Measurements from ENCODE around the gene STX7.

DNA sequence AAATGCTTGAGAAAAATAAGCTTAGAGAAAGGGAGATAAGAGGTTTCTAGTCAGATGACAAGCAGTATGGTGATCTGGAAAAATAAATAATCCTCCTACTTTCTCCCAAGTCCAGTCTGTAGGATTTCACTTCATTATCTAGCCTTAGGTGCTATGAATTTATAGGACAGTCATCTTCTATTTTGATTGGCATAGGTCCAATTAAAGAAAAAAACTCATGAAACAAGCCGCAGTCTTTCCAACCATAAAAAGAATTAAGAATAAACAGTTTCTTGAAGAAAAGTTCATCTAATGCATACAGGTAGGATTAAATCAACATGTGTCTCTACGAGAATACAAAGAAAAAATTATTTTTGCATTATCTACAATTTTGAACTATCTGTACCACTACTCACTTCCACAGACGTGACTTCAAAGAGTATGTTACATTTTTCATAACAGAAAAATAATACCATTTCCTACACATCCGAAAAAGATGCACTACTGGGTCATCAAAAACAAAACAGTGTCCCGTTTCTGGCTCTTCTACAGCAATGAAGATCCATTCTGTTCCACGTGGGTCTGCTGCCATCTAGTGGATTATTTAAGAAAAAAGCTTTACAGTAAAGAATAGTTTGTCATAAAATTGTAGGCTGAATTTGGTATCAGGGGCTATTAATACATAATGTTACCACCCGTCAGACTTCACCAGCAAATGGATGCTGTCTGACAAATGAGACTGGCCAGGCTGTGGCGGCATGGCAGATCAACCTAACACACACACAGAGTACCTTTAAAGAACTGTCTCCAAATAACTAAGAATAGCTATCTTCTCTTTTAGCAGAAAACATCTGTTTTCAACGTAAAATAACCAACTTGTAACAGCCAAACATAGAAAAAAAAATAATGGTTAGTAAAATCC lies 28.9 kb downstream of the STX7 start:
- TF ChIP-seq, protein P1, sequence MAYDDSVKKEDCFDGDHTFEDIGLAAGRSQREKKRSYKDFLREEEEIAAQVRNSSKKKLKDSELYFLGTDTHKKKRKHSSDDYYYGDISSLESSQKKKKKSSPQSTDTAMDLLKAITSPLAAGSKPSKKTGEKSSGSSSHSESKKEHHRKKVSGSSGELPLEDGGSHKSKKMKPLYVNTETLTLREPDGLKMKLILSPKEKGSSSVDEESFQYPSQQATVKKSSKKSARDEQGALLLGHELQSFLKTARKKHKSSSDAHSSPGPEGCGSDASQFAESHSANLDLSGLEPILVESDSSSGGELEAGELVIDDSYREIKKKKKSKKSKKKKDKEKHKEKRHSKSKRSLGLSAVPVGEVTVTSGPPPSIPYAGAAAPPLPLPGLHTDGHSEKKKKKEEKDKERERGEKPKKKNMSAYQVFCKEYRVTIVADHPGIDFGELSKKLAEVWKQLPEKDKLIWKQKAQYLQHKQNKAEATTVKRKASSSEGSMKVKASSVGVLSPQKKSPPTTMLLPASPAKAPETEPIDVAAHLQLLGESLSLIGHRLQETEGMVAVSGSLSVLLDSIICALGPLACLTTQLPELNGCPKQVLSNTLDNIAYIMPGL (CRISPR knock-in tag; IDR thresholded peaks at IDR 0.05), result no peak
- TF ChIP-seq, protein P2, sequence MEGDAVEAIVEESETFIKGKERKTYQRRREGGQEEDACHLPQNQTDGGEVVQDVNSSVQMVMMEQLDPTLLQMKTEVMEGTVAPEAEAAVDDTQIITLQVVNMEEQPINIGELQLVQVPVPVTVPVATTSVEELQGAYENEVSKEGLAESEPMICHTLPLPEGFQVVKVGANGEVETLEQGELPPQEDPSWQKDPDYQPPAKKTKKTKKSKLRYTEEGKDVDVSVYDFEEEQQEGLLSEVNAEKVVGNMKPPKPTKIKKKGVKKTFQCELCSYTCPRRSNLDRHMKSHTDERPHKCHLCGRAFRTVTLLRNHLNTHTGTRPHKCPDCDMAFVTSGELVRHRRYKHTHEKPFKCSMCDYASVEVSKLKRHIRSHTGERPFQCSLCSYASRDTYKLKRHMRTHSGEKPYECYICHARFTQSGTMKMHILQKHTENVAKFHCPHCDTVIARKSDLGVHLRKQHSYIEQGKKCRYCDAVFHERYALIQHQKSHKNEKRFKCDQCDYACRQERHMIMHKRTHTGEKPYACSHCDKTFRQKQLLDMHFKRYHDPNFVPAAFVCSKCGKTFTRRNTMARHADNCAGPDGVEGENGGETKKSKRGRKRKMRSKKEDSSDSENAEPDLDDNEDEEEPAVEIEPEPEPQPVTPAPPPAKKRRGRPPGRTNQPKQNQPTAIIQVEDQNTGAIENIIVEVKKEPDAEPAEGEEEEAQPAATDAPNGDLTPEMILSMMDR (IDR thresholded peaks at IDR 0.05), result peak; percentile 63
- no peak for TF ChIP-seq FOXJ3 (CRISPR knock-in tag; IDR thresholded peaks at IDR 0.05; ENCODE audit: borderline replicate concordance)

All from WTC11 (cell line).